GM12878 (cell line): ENCODE data around the gene EN1. TPM values are rescaled to one million over a fixed set of nuclear protein-coding genes. Genes with fewer than 3 reads are reported as not detected.

Experiments used
- ATAC-seq: fragments of 200-7000 bp; cut with Tn5 transposase; 3 replicates; pipeline ENCODE4 v1.9.1; 2020; ENCODE audit warnings: mild to moderate bottlenecking, moderate library complexity
- BruUV-seq: library from RNA; stranded (reverse); fragments of 400-500 nt; replicated peaks from 2 replicates; lab custom pipeline; 2021; lab: Mats Ljungman, UMichigan
- CTCF ChIA-PET: fragments of 300-600 bp; sonication (Branson Sonifier 250); formaldehyde crosslinking; extraction: SDS; loops from one replicate; lab custom pipeline; 2021; ENCODE audit warnings: inconsistent platforms; lab: Yijun Ruan, JAX
- POLR2A ChIA-PET: fragments of 350-600 bp; formaldehyde crosslinking; extraction: SDS; loops from one replicate; lab custom pipeline; 2021; ENCODE audit warnings: inconsistent platforms; lab: Charles Lee
- RAD21 ChIA-PET: fragments of 300-600 bp; sonication (Branson Sonifier 250); formaldehyde crosslinking; loops from one replicate; lab custom pipeline; 2023; ENCODE audit warnings: antibody characterized with exemption; ENCODE audit not compliant: unreplicated experiment; lab: Charles Lee
- SMC1A ChIA-PET: fragments of 300-600 bp; sonication (Branson Sonifier 250); formaldehyde crosslinking; loops from one replicate; lab custom pipeline; 2023; ENCODE audit not compliant: unreplicated experiment, uncharacterized antibody; lab: Charles Lee
- DNase-seq: peaks from one replicate; pipeline ENCODE4 v3.0.0-alpha.2; 2011; ENCODE audit warnings: low read depth, low spot score
- FAIRE-seq: peaks from 3 replicates; lab custom pipeline; 2011; peaks lifted over from hg19 to GRCh38; lab: Jason Lieb, UNC
- H2AFZ ChIP-seq: 2 replicates; pipeline ENCODE4 v1.6.0; 2011; ENCODE audit warnings: low read depth, low read length, control low read depth; ENCODE audit not compliant: control insufficient read depth
- H3K27ac ChIP-seq: 2 replicates; pipeline ENCODE4 v1.5.1; 2011; ENCODE audit warnings: control low read depth; ENCODE audit not compliant: control insufficient read depth, insufficient read depth
- H3K27me3 ChIP-seq, 2 experiments: replicated peaks in 1 of 2; 2 replicates each; pipeline versions ENCODE4 v1.6.0 to v1.6.1; 2011; ENCODE audit warnings: low read length in 1 of 2; ENCODE audit not compliant: control insufficient read depth in 2 of 2, insufficient read depth in 2 of 2
- H3K36me3 ChIP-seq, 2 experiments: 2 replicates each; pipeline ENCODE4 v1.5.1; 2011; ENCODE audit warnings: low read length in 1 of 2; ENCODE audit not compliant: control insufficient read depth in 2 of 2, insufficient read depth in 2 of 2
- H3K4me1 ChIP-seq: 2 replicates; pipeline ENCODE4 v1.6.1; 2011; ENCODE audit warnings: mild to moderate bottlenecking, low read length, moderate library complexity, mixed read lengths; ENCODE audit not compliant: control insufficient read depth, insufficient read depth
- H3K4me2 ChIP-seq: 2 replicates; pipeline ENCODE4 v1.6.0; 2011; ENCODE audit warnings: control low read depth; ENCODE audit not compliant: control insufficient read depth, insufficient read depth
- H3K4me3 ChIP-seq: fragments of 200-600 bp; sonication (generic); 2 replicates; pipeline ENCODE4 v1.5.1; 2016
- H3K79me2 ChIP-seq: 2 replicates; pipeline ENCODE4 v1.6.0; 2011; ENCODE audit warnings: low read length; ENCODE audit not compliant: control insufficient read depth, insufficient read depth
- H3K9ac ChIP-seq: 2 replicates; pipeline ENCODE4 v1.8.0; 2011; ENCODE audit warnings: low read length, control low read depth, mixed read lengths; ENCODE audit not compliant: control insufficient read depth, insufficient read depth
- H3K9me3 ChIP-seq: replicated peaks from 3 replicates; pipeline ENCODE4 v1.5.1; 2011; ENCODE audit warnings: mild to moderate bottlenecking, low read length; ENCODE audit not compliant: control insufficient read depth, insufficient read depth
- H4K20me1 ChIP-seq: 2 replicates; pipeline ENCODE4 v1.6.0; 2011; ENCODE audit not compliant: control insufficient read depth, insufficient read depth
- ATF3 ChIP-seq: IDR thresholded peaks from 2 replicates; pipeline ENCODE4 v1.6.1; 2011; ENCODE audit warnings: low read depth, mild to moderate bottlenecking, low read length, moderate library complexity, borderline replicate concordance; ENCODE audit errors: extremely low read depth
- BHLHE40 ChIP-seq, 2 experiments: fragments of 450-650 bp in 1 of 2; IDR thresholded peaks; 2 replicates each; pipeline ENCODE4 v1.6.1; 2011 to 2017; ENCODE audit warnings: low read depth in 2 of 2, borderline replicate concordance in 1 of 2, improper control_type of control experiment in 1 of 2, low read length in 1 of 2, mild to moderate bottlenecking in 1 of 2
- HDAC2 ChIP-seq: fragments of 200-600 bp; sonication (generic); IDR thresholded peaks from 2 replicates; pipeline ENCODE4 v1.6.1; 2017
- STAT1 ChIP-seq: fragments of 450-650 bp; conservative IDR thresholded peaks from 2 replicates; pipeline ENCODE4 v1.6.1; 2014; ENCODE audit warnings: antibody characterized with exemption, mild to moderate bottlenecking
- ZNF207 ChIP-seq: fragments of 450-650 bp; IDR thresholded peaks from 2 replicates; pipeline ENCODE4 v1.6.1; 2014; ENCODE audit warnings: antibody characterized with exemption, mild to moderate bottlenecking, borderline replicate concordance
- ZZZ3 ChIP-seq: IDR thresholded peaks from 2 replicates; pipeline ENCODE4 v1.6.1; 2011; ENCODE audit warnings: low read depth; ENCODE audit not compliant: control insufficient read depth, insufficient read length
- WGBS: methylation state at CpG from one replicate; pipeline ENCODE4 v1.1.6; 2016; ENCODE audit warnings: low lambda C conversion rate; ENCODE audit not compliant: insufficient replicate concordance, insufficient coverage; ENCODE audit errors: missing lambda C conversion rate; 5-methylcytosine and 5-hydroxymethylcytosine counted together
- in situ Hi-C: fragments of 300-500 bp; cut with MboI; formaldehyde crosslinking; loops from 9 replicates; pipeline ENCODE4 v1.14.3; 2018; ENCODE audit warnings: mixed read lengths
- intact Hi-C: fragments of 100-400 bp; cut with micrococcal nuclease; formaldehyde crosslinking; loops from one replicate; pipeline ENCODE4 v1.14.2; 2022; ENCODE audit not compliant: unreplicated experiment
- polyA plus RNA-seq, 11 experiments: library from polyadenylated mRNA; depleted of rRNA in 4 of 11; unstranded in 6 of 11; stranded (reverse) in 5 of 11; fragments of >200 nt; fragmentation: Nextera tagmentation in 4 of 11; fragmentation: Illumina TruSeq in 1 of 11; extraction: Ambion mirVana in 4 of 11; extraction: Trizol in 1 of 11; gene quantifications; 1 replicate in 1 of 11; 2 replicates in 10 of 11; pipeline versions ENCODE4 v1.2.1 to v1.2.3, GENCODE V29; 2011 to 2016; ENCODE audit warnings: inconsistent platforms in 2 of 11, missing spikeins in 2 of 11, low read depth in 1 of 11
- total RNA-seq, 4 experiments: library from RNA; depleted of rRNA in 3 of 4; stranded (reverse); fragments of >200 nt in 3 of 4; fragmentation: Illumina TruSeq in 1 of 4; extraction: Trizol in 1 of 4; gene quantifications; 2 replicates each; pipeline versions ENCODE4 v1.2.1 to v1.2.3, GENCODE V29; 2013 to 2021
- TF ChIP-seq, protein P1 (sequence below): fragments of 150-350 bp; IDR thresholded peaks from 2 replicates; pipeline ENCODE4 v1.6.1; 2014; ENCODE audit warnings: mild to moderate bottlenecking, low read depth, low read length
- TF ChIP-seq, protein P2 (sequence below): fragments of 450-650 bp; conservative IDR thresholded peaks from 2 replicates; pipeline ENCODE4 v1.6.1; 2017; ENCODE audit warnings: mild to moderate bottlenecking, moderate library complexity

EN1 gene
- total and polyA plus RNA-seq, 10 of the 15 experiments (the other 5 are each of a cell fraction or from before 2014, with no cell fraction given) = not detected

DNA sequence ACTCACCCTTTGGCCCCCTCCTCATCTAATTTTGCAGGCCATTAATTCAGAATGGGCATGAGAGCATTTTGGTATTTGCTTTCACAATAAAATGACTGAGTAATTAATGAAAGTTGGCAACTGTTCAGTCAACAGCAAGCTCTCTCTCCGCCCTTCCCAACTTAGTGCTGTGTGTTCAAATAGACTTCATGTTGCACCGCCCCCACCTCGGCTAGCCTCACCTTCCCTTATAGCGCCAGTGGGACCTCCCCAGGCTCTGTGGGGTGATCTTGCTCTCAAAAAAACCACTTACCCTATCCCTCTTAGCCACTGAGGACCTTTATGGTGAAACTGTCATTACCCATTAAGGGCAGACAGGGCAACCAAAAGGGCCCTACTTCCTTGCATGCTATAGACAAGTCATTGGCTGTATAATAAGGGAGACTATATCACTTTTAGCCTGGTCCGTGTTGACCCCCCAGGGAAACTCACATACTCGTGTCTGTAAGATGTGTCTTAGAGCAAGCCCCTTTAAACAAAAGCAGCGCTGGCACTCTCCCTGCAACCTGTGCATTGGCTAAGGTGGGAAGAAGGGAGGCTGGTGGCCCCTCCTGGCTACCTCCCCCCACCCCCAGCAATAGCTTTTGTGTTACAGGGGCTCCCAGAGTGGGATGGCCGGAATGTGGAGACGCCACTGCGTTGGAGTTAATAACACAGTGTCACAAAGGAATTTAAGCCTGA is 15.2 kb downstream of the EN1 start (continued):
- TF ChIP-seq, protein P1, sequence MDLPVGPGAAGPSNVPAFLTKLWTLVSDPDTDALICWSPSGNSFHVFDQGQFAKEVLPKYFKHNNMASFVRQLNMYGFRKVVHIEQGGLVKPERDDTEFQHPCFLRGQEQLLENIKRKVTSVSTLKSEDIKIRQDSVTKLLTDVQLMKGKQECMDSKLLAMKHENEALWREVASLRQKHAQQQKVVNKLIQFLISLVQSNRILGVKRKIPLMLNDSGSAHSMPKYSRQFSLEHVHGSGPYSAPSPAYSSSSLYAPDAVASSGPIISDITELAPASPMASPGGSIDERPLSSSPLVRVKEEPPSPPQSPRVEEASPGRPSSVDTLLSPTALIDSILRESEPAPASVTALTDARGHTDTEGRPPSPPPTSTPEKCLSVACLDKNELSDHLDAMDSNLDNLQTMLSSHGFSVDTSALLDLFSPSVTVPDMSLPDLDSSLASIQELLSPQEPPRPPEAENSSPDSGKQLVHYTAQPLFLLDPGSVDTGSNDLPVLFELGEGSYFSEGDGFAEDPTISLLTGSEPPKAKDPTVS = no peak
- TF ChIP-seq ZNF207 (no peak), STAT1 (no peak), BHLHE40 (IDR thresholded peaks at IDR 0.05; ENCODE audit: borderline replicate concordance in 1 of 2, low read depth in 2 of 2, low read length in 1 of 2) (no peak), ATF3 (no peak), ZZZ3 (no peak)
- TF ChIP-seq, protein P2, sequence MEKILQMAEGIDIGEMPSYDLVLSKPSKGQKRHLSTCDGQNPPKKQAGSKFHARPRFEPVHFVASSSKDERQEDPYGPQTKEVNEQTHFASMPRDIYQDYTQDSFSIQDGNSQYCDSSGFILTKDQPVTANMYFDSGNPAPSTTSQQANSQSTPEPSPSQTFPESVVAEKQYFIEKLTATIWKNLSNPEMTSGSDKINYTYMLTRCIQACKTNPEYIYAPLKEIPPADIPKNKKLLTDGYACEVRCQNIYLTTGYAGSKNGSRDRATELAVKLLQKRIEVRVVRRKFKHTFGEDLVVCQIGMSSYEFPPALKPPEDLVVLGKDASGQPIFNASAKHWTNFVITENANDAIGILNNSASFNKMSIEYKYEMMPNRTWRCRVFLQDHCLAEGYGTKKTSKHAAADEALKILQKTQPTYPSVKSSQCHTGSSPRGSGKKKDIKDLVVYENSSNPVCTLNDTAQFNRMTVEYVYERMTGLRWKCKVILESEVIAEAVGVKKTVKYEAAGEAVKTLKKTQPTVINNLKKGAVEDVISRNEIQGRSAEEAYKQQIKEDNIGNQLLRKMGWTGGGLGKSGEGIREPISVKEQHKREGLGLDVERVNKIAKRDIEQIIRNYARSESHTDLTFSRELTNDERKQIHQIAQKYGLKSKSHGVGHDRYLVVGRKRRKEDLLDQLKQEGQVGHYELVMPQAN = no peak
- TF ChIP-seq, all 136 proteins: peak for 0

GRCh38 chr2:118830881-118831280 is 16.6 kb downstream of the EN1 start:
- POLR2A ChIA-PET = no interaction called here
- CTCF ChIA-PET = interaction anchor here (0.9 kb wide), 1 partner anchor 50 kb away, joined by 3 read pairs; no protein-coding TSS in a partner anchor
- RAD21 ChIA-PET = no interaction called here
- no TSS peak for BruUV-seq
- in situ Hi-C loops = no loop called here
- WGBS = 30% methylated on average over 2 of the region's 2 CpGs
- H3K79me2 ChIP-seq = no peaks in the 10 kb centered on the region
- no peak overlapping the region for H3K4me3 ChIP-seq
- SMC1A ChIA-PET = no interaction called here
- intact Hi-C loops = no loop called here
- no peak overlapping the region for H3K9ac ChIP-seq
- ATAC-seq (no peak), DNase-seq (no peak), FAIRE-seq (no peak)
- no peak overlapping the region for H3K4me2 ChIP-seq
- no peak for TF ChIP-seq HDAC2
- H3K27me3 ChIP-seq = peaks cover 6 to 20% of the 10 kb centered on the region in 2 experiments; a peak in 3 of 4 replicates
- H2AFZ ChIP-seq = no peak overlapping the region
- H3K4me1 ChIP-seq = no peaks in the 10 kb centered on the region
- no peaks in the 10 kb centered on the region for H3K36me3 ChIP-seq
- H4K20me1 ChIP-seq = no peaks in the 10 kb centered on the region
- no peaks in the 10 kb centered on the region for H3K9me3 ChIP-seq
- H3K27ac ChIP-seq = no peak overlapping the region
